HCT116 (cell line): Measurements from ENCODE around the gene PITPNM1. TPM values are rescaled to one million over a fixed set of nuclear protein-coding genes. Genes with fewer than 3 reads are reported as not detected.

Source experiments
- ATAC-seq: fragments of 200-7000 bp; cut with Tn5 transposase; 2 replicates; pipeline ENCODE4 v1.9.1; 2020; ENCODE audit warnings: mild to moderate bottlenecking, moderate library complexity
- BruUV-seq: library from RNA; stranded (reverse); fragments of 400-500 nt; replicated peaks from 2 replicates; lab custom pipeline; 2021; lab: Mats Ljungman, UMichigan
- CTCF ChIA-PET: fragments of 300-600 bp; sonication (Branson Sonifier 250); formaldehyde crosslinking; loops from one replicate; lab custom pipeline; 2021; ENCODE audit warnings: antibody characterized with exemption; lab: Charles Lee
- POLR2A ChIA-PET: fragments of 300-600, 350-600 bp; sonication (Branson Sonifier 250); formaldehyde crosslinking; loops from one replicate; lab custom pipeline; 2021; ENCODE audit warnings: antibody characterized with exemption; lab: Charles Lee
- RAD21 ChIA-PET, 2 experiments: fragments of 300-600 bp; sonication (Branson Sonifier 250); formaldehyde crosslinking; loops; one replicate each; lab custom pipeline; 2023; ENCODE audit warnings: low total read pairs in 2 of 2; ENCODE audit not compliant: uncharacterized antibody in 2 of 2, unreplicated experiment in 2 of 2, low non-redundant PET in 1 of 2; lab: Charles Lee
- DNase-seq: peaks from one replicate; pipeline ENCODE4 v3.0.0-alpha.2; 2010; ENCODE audit warnings: low read depth, low spot score
- H2AFZ ChIP-seq: fragments of 200-600 bp; shearing (Covaris generic), sonication (generic); 2 replicates; pipeline ENCODE4 v1.6.1; 2017; ENCODE audit warnings: low read depth, mixed run types, mixed read lengths, antibody characterized with exemption, low read length; ENCODE audit not compliant: poor library complexity, severe bottlenecking
- H3K27ac ChIP-seq: 2 replicates; pipeline ENCODE4 v1.5.1; 2012; ENCODE audit warnings: low read depth, low read length
- H3K27me3 ChIP-seq: fragments of 200-600 bp; sonication (generic); 2 replicates; pipeline ENCODE4 v1.6.1; 2016; ENCODE audit warnings: mixed run types, low read length, mixed read lengths; ENCODE audit not compliant: insufficient read depth
- H3K36me3 ChIP-seq, 2 experiments: fragments of 200-500 bp in 1 of 2; fragments of 200-600 bp in 1 of 2; sonication (Bioruptor generic) in 1 of 2; sonication (generic) in 1 of 2; 2 replicates each; pipeline versions ENCODE4 v1.5.1 to v1.6.1; 2014 to 2016; ENCODE audit warnings: low read length in 2 of 2, inconsistent platforms in 1 of 2, mixed read lengths in 1 of 2, mixed run types in 1 of 2; ENCODE audit not compliant: insufficient read depth in 2 of 2, control insufficient read depth in 1 of 2
- H3K4me1 ChIP-seq, 2 experiments: fragments of 200-600 bp in 1 of 2; sonication (generic) in 1 of 2; 2 replicates each; pipeline versions ENCODE4 v1.5.1 to v1.6.1; 2012 to 2017; ENCODE audit warnings: low read length in 2 of 2, inconsistent platforms in 1 of 2, mild to moderate bottlenecking in 1 of 2, mixed read lengths in 1 of 2, mixed run types in 1 of 2, moderate library complexity in 1 of 2; ENCODE audit not compliant: insufficient read depth in 2 of 2, control insufficient read depth in 1 of 2
- H3K4me2 ChIP-seq: fragments of 200-600 bp; sonication (generic); 2 replicates; pipeline ENCODE4 v1.6.1; 2017; ENCODE audit warnings: mixed run types, low read length, mixed read lengths
- H3K4me3 ChIP-seq, 2 experiments: fragments of 200-600 bp in 1 of 2; sonication (generic) in 1 of 2; replicated peaks in 1 of 2; 2 replicates each; pipeline ENCODE4 v1.5.1; 2011 to 2016; ENCODE audit warnings: low read length in 2 of 2, control low read depth in 1 of 2, low read depth in 1 of 2, mild to moderate bottlenecking in 1 of 2, mixed read lengths in 1 of 2, mixed run types in 1 of 2
- H3K79me2 ChIP-seq: fragments of 200-600 bp; sonication (generic); 2 replicates; pipeline ENCODE4 v1.6.1; 2017; ENCODE audit warnings: mild to moderate bottlenecking, mixed run types, low read length, moderate library complexity, mixed read lengths; ENCODE audit not compliant: insufficient read depth
- H3K9ac ChIP-seq: fragments of 200-600 bp; sonication (generic); 2 replicates; pipeline ENCODE4 v1.6.1; 2016; ENCODE audit warnings: low read length, mixed read lengths
- H3K9me2 ChIP-seq: fragments of 200-600 bp; sonication (generic), shearing (Covaris generic); 2 replicates; pipeline ENCODE4 v1.6.1; 2017; ENCODE audit warnings: mixed run types, mild to moderate bottlenecking, moderate library complexity; ENCODE audit not compliant: insufficient read depth
- H3K9me3 ChIP-seq, 2 experiments: fragments of 200-500 bp in 1 of 2; fragments of 200-600 bp in 1 of 2; sonication (Bioruptor generic) in 1 of 2; sonication (generic) in 1 of 2; 2 replicates each; pipeline ENCODE4 v1.6.1; 2014 to 2017; ENCODE audit warnings: low read length in 2 of 2, mixed read lengths in 2 of 2, inconsistent platforms in 1 of 2, low read depth in 1 of 2, mild to moderate bottlenecking in 1 of 2, mixed run types in 1 of 2, moderate library complexity in 1 of 2; ENCODE audit not compliant: control insufficient read depth in 1 of 2, insufficient read depth in 1 of 2
- H4K20me1 ChIP-seq: fragments of 200-600 bp; sonication (generic), shearing (Covaris generic); 2 replicates; pipeline ENCODE4 v1.6.1; 2017; ENCODE audit warnings: mixed run types, mild to moderate bottlenecking, moderate library complexity; ENCODE audit not compliant: insufficient read depth
- CBX3 ChIP-seq: IDR thresholded peaks from 2 replicates; pipeline ENCODE4 v1.6.1; 2012; ENCODE audit warnings: low read depth
- CEBPB ChIP-seq: IDR thresholded peaks from 2 replicates; pipeline ENCODE4 v1.6.1; 2012; ENCODE audit warnings: low read depth
- EGR1 ChIP-seq: IDR thresholded peaks from 2 replicates; pipeline ENCODE4 v1.6.1; 2012; ENCODE audit warnings: low read depth
- EZH2 ChIP-seq: fragments of 200-600 bp; sonication (generic); IDR thresholded peaks from 2 replicates; pipeline ENCODE4 v1.6.1; 2017; ENCODE audit warnings: antibody characterized with exemption, mixed run types
- FOSL1 ChIP-seq: IDR thresholded peaks from 2 replicates; pipeline ENCODE4 v1.6.1; 2012; ENCODE audit warnings: low read depth
- POLR2A ChIP-seq: IDR thresholded peaks from 2 replicates; pipeline ENCODE4 v1.7.0; 2011; ENCODE audit warnings: borderline replicate concordance; ENCODE audit not compliant: insufficient read depth, insufficient read length; ENCODE audit errors: extremely low read depth
- RAD21 ChIP-seq: IDR thresholded peaks from 2 replicates; pipeline ENCODE4 v1.6.1; 2012; ENCODE audit warnings: low read depth, mild to moderate bottlenecking
- SRF ChIP-seq: IDR thresholded peaks from 2 replicates; pipeline ENCODE4 v1.6.1; 2012; ENCODE audit warnings: low read depth
- intact Hi-C: fragments of 100-400 bp; cut with micrococcal nuclease; formaldehyde crosslinking; loops from 2 replicates; pipeline ENCODE4 v1.10.0; 2022
- total RNA-seq: library from RNA; stranded (reverse); gene quantifications from one replicate; pipeline ENCODE4 v1.2.1, GENCODE V29; 2021; ENCODE audit not compliant: unreplicated experiment
- TF ChIP-seq, protein P1 (sequence below), 3 experiments: fragments of 200-600 bp in 1 of 3; sonication (generic) in 1 of 3; IDR thresholded peaks in 2 of 3; conservative IDR thresholded peaks in 1 of 3; 2 replicates each; pipeline ENCODE4 v1.5.1; 2012 to 2017; ENCODE audit warnings: low read depth in 2 of 3, low read length in 2 of 3, antibody characterized with exemption in 1 of 3, borderline replicate concordance in 1 of 3, control low read depth in 1 of 3, mild to moderate bottlenecking in 1 of 3, mixed read lengths in 1 of 3, mixed run types in 1 of 3, moderate library complexity in 1 of 3; ENCODE audit not compliant: insufficient read depth in 1 of 3
- TF ChIP-seq, protein P2 (sequence below): IDR thresholded peaks from 2 replicates; pipeline ENCODE4 v1.6.1; 2012
- TF ChIP-seq, protein P3 (sequence below): IDR thresholded peaks from 2 replicates; pipeline ENCODE4 v1.6.1; 2011; ENCODE audit warnings: mild to moderate bottlenecking, low read length, moderate library complexity; ENCODE audit not compliant: insufficient replicate concordance; ENCODE audit errors: extremely low read depth

The PITPNM1 gene
- total RNA-seq, 1 experiment from 2014 or later, result 79.5 TPM

DNA sequence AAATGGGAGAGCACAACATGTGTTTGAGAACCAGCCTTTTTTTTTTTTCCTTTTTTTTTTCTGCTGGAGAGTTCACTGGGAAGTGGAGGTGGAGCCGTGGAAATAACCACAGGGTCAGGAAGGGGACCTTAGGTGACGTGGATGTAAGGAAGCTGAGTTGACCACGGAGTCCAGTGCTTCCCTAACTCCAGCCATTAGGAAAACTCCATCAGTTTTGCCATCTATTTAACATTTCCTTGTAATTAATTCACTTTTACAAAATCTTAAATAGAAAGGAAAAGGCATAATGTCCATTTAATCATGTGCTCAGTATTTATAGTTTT is 4.8 kb upstream of the PITPNM1 start:
- no peak for ATAC-seq
- CTCF ChIA-PET, result no interaction called here
- Histone ChIP-seq H3K4me3 (no peak overlapping the region), H3K27me3 (no peaks in the 10 kb centered on the region), H3K9me2 (no peaks in the 10 kb centered on the region), H3K9me3 (no peaks in the 10 kb centered on the region), H3K4me1 (peaks cover 23 to 35% of the 10 kb centered on the region in 2 experiments), H3K9ac (no peak overlapping the region), H3K4me2 (no peak overlapping the region), H3K27ac (no peak overlapping the region), H3K79me2 (peaks cover 11% of the 10 kb centered on the region; the same call in 1 of the 2 replicates), H3K36me3 (no peaks in the 10 kb centered on the region), H2AFZ (no peak overlapping the region), H4K20me1 (no peaks in the 10 kb centered on the region)
- POLR2A ChIA-PET, result no interaction called here
- intact Hi-C loops, result no loop called here
- RAD21 ChIA-PET, result no interaction called here
- no peak for DNase-seq
- BruUV-seq, result no TSS peak
- TF ChIP-seq RAD21 (no peak), FOSL1 (no peak), EGR1 (no peak), POLR2A (no peak), SRF (no peak), CBX3 (no peak), EZH2 (no peak), CEBPB (no peak)
- TF ChIP-seq, protein P1, sequence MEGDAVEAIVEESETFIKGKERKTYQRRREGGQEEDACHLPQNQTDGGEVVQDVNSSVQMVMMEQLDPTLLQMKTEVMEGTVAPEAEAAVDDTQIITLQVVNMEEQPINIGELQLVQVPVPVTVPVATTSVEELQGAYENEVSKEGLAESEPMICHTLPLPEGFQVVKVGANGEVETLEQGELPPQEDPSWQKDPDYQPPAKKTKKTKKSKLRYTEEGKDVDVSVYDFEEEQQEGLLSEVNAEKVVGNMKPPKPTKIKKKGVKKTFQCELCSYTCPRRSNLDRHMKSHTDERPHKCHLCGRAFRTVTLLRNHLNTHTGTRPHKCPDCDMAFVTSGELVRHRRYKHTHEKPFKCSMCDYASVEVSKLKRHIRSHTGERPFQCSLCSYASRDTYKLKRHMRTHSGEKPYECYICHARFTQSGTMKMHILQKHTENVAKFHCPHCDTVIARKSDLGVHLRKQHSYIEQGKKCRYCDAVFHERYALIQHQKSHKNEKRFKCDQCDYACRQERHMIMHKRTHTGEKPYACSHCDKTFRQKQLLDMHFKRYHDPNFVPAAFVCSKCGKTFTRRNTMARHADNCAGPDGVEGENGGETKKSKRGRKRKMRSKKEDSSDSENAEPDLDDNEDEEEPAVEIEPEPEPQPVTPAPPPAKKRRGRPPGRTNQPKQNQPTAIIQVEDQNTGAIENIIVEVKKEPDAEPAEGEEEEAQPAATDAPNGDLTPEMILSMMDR (IDR thresholded peaks at IDR 0.05 in 2 of 3, conservative IDR thresholded peaks at IDR 0.05 in 1 of 3; ENCODE audit: borderline replicate concordance in 1 of 3, insufficient read depth in 1 of 3, low read depth in 2 of 3, low read length in 2 of 3), result no peak
- TF ChIP-seq, protein P2, sequence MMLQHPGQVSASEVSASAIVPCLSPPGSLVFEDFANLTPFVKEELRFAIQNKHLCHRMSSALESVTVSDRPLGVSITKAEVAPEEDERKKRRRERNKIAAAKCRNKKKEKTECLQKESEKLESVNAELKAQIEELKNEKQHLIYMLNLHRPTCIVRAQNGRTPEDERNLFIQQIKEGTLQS, result no peak
- TF ChIP-seq, protein P3, sequence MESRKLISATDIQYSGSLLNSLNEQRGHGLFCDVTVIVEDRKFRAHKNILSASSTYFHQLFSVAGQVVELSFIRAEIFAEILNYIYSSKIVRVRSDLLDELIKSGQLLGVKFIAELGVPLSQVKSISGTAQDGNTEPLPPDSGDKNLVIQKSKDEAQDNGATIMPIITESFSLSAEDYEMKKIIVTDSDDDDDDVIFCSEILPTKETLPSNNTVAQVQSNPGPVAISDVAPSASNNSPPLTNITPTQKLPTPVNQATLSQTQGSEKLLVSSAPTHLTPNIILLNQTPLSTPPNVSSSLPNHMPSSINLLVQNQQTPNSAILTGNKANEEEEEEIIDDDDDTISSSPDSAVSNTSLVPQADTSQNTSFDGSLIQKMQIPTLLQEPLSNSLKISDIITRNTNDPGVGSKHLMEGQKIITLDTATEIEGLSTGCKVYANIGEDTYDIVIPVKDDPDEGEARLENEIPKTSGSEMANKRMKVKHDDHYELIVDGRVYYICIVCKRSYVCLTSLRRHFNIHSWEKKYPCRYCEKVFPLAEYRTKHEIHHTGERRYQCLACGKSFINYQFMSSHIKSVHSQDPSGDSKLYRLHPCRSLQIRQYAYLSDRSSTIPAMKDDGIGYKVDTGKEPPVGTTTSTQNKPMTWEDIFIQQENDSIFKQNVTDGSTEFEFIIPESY, result no peak
